ENCODE measurements around the gene ZNF415. TPM values are rescaled to one million over a fixed set of nuclear protein-coding genes. Genes with fewer than 3 reads are reported as not detected.

ZNF415 gene
- total RNA-seq, 1 experiment from 2014 or later = not detected

DNA sequence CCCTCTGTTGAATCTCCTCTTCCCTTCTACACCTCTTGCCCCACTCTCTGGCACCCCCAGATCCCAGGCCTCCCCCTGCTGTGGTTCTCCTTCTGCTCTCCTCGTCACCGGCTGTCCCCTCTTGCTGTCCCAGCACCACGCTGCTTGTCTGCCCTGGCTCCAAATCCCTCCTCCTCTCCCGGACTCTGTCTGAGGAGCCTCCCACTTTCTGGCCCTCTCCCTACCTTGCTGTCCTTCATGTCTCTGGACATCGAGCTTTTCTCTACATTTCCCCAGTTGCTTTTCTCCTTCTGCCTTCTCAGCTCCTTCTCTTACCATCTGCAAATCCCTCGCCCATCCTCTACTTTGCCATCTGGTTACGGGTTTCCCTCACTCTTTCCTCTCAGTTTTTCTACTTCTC is 24.9 kb upstream of the ZNF415 start:
- no peak for DNase-seq (ENCODE audit: unreplicated experiment)
- H3K4me3 Mint-ChIP-seq (ENCODE audit: unreplicated experiment) = no peak overlapping the region
- no peaks in the 10 kb centered on the region for H3K36me3 Mint-ChIP-seq (ENCODE audit: insufficient read depth, unreplicated experiment)
- no peaks in the 10 kb centered on the region for H3K4me1 Mint-ChIP-seq (ENCODE audit: insufficient read depth, unreplicated experiment)
- H3K27me3 Mint-ChIP-seq (ENCODE audit: insufficient read depth, unreplicated experiment) = no peaks in the 10 kb centered on the region
- H3K9me3 Mint-ChIP-seq (ENCODE audit: unreplicated experiment) = peaks cover 39% of the 10 kb centered on the region
- intact Hi-C loops (cut with micrococcal nuclease) = no loop called here
- ChIA-PET CTCF (no interaction called here), POLR2A (no interaction called here)
- TF ChIP-seq, protein P1, sequence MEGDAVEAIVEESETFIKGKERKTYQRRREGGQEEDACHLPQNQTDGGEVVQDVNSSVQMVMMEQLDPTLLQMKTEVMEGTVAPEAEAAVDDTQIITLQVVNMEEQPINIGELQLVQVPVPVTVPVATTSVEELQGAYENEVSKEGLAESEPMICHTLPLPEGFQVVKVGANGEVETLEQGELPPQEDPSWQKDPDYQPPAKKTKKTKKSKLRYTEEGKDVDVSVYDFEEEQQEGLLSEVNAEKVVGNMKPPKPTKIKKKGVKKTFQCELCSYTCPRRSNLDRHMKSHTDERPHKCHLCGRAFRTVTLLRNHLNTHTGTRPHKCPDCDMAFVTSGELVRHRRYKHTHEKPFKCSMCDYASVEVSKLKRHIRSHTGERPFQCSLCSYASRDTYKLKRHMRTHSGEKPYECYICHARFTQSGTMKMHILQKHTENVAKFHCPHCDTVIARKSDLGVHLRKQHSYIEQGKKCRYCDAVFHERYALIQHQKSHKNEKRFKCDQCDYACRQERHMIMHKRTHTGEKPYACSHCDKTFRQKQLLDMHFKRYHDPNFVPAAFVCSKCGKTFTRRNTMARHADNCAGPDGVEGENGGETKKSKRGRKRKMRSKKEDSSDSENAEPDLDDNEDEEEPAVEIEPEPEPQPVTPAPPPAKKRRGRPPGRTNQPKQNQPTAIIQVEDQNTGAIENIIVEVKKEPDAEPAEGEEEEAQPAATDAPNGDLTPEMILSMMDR (IDR thresholded peaks at IDR 0.05; ENCODE audit: unreplicated experiment) = no peak
- no peak overlapping the region for H3K27ac Mint-ChIP-seq (ENCODE audit: low read depth, unreplicated experiment)
- BruUV-seq (replicated peaks) = no TSS peak

DNA sequence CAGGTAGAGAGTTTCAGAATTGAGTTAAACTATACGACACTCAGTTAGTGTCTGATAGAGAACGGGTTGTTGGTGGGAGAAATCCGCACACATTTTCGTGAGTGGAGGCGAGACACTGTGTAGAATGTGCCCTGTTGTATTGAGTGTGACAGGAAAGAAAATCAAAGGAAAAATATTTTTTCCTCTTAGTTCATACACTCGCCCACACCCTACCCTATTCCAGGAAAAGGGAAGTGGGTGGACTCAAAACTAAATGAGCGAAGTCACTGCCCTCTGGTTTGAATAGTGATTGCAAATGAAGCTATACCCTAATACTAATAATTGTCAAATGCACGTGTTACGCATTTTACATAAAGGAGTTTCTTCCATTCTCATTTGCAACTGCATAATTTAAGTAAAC is 24.1 kb upstream of the ZNF415 start:
- peaks cover 39% of the 10 kb centered on the region for H3K9me3 Mint-ChIP-seq (ENCODE audit: unreplicated experiment)
- no TSS peak for BruUV-seq (replicated peaks)
- TF ChIP-seq, protein P1 (IDR thresholded peaks at IDR 0.05; ENCODE audit: unreplicated experiment) = no peak
- no peak for DNase-seq (ENCODE audit: unreplicated experiment)
- no peak overlapping the region for H3K27ac Mint-ChIP-seq (ENCODE audit: low read depth, unreplicated experiment)
- no peaks in the 10 kb centered on the region for H3K36me3 Mint-ChIP-seq (ENCODE audit: insufficient read depth, unreplicated experiment)
- H3K4me3 Mint-ChIP-seq (ENCODE audit: unreplicated experiment) = no peak overlapping the region
- CTCF ChIA-PET = interaction anchor here (0.6 kb wide), 2 partner anchors 44 to 97 kb away, joined by 3 read pairs; no protein-coding TSS in a partner anchor
- intact Hi-C loops (cut with micrococcal nuclease) = no loop called here
- H3K4me1 Mint-ChIP-seq (ENCODE audit: insufficient read depth, unreplicated experiment) = no peaks in the 10 kb centered on the region
- POLR2A ChIA-PET = no interaction called here
- no peaks in the 10 kb centered on the region for H3K27me3 Mint-ChIP-seq (ENCODE audit: insufficient read depth, unreplicated experiment)

DNA sequence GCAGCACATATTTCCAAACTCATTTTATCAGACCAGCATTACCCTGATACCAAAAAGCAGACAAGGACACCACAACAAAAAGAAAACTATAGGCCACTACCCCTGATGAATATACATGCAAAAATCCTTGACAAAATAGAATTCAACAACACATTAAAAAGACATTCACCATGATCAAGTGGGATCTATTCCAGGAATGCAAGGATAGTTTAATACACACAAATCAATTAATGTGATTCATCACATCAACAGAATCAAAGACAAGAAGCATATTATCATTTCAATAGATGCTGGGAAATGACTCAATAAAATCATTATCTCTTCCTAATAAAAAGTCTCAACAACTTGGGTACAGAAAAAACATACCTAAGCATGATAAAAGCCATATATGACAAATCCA is 14.9 kb upstream of the ZNF415 start:
- peaks cover 20% of the 10 kb centered on the region for H3K9me3 Mint-ChIP-seq (ENCODE audit: unreplicated experiment)

DNA sequence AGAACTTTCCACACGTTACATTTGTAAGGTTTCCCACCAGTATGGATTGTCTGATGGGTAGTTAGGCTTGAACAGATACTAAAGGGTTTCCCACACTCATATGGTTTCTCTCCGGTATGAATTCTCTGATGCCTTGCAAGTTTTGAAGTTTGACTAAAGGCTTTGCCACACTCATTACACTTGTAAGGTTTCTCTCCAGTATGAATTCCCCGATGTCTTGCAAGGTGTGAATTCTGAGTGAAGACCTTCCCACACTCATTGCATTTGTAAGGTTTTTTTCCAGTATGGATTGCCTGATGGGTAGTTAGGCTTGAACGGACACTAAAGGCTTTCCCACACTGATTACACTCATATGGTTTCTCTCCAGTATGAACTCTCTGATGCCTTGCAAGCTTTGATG is 7.6 kb upstream of the ZNF415 start:
- no peak overlapping the region for H3K27ac Mint-ChIP-seq (ENCODE audit: low read depth, unreplicated experiment)
- TF ChIP-seq, protein P1 (IDR thresholded peaks at IDR 0.05; ENCODE audit: unreplicated experiment) = no peak
- no peak for DNase-seq (ENCODE audit: unreplicated experiment)
- intact Hi-C loops (cut with micrococcal nuclease) = no loop called here
- ChIA-PET CTCF (no interaction called here), POLR2A (no interaction called here)
- no peaks in the 10 kb centered on the region for H3K4me1 Mint-ChIP-seq (ENCODE audit: insufficient read depth, unreplicated experiment)
- peaks cover 8% of the 10 kb centered on the region for H3K9me3 Mint-ChIP-seq (ENCODE audit: unreplicated experiment)
- no TSS peak for BruUV-seq (replicated peaks)
- H3K4me3 Mint-ChIP-seq (ENCODE audit: unreplicated experiment) = no peak overlapping the region
- no peaks in the 10 kb centered on the region for H3K27me3 Mint-ChIP-seq (ENCODE audit: insufficient read depth, unreplicated experiment)
- no peaks in the 10 kb centered on the region for H3K36me3 Mint-ChIP-seq (ENCODE audit: insufficient read depth, unreplicated experiment)

More for the DNA sequence above, 14.9 kb upstream of the ZNF415 start:
- no peak for DNase-seq (ENCODE audit: unreplicated experiment)
- no peak overlapping the region for H3K27ac Mint-ChIP-seq (ENCODE audit: low read depth, unreplicated experiment)
- H3K4me3 Mint-ChIP-seq (ENCODE audit: unreplicated experiment) = no peak overlapping the region
- ChIA-PET CTCF (no interaction called here), POLR2A (no interaction called here)
- H3K36me3 Mint-ChIP-seq (ENCODE audit: insufficient read depth, unreplicated experiment) = no peaks in the 10 kb centered on the region
- H3K27me3 Mint-ChIP-seq (ENCODE audit: insufficient read depth, unreplicated experiment) = no peaks in the 10 kb centered on the region
- BruUV-seq (replicated peaks) = no TSS peak
- H3K4me1 Mint-ChIP-seq (ENCODE audit: insufficient read depth, unreplicated experiment) = no peaks in the 10 kb centered on the region
- intact Hi-C loops (cut with micrococcal nuclease) = no loop called here
- TF ChIP-seq, protein P1 (IDR thresholded peaks at IDR 0.05; ENCODE audit: unreplicated experiment) = no peak
